ENCODE results near the gene KRTAP9-7.
A peak's percentile ranks its signal among the peaks of the same experiment; 100 is the strongest.

The KRTAP9-7 gene

DNA sequence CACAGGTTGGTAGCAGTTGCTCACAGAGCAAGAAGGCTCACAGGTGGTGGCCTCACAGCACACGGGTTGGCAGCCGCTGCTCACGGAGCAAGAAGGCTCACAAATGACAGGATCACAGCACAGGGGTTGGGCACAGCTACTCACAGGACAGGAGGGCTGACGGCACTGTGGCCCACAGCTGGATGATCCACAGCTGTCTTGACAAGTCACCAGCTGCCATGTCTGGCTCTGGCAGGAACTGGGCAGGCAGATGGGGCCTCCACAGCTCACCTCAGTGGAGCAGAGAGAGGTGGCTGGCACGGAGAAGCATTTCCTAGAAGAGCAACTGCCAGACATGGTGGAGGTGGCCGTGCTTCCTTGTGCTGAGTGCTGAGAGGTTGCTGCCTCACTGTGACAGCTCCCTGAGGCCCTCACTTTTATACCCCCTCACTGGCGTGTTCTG, 33.4 kb downstream of the KRTAP9-7 start, which contains the start of gene KRTAP16-1:
KRTAP16-1 (minus strand) TSS at position 392 of the 442 bp plus-strand sequence; CDS start at position 336, 56 bp downstream.
- H3K4me2 ChIP-seq (ENCODE audit: low read length), result peak within 1 kb of the TSS; percentile 12; the same call in 1 of the 2 replicates
- no peak within 1 kb of the TSS for H3K9ac ChIP-seq (ENCODE audit: low read length)
- H3K4me3 ChIP-seq (ENCODE audit: low read depth, low read length, poor library complexity, severe bottlenecking), result peak within 1 kb of the TSS; percentile 5
- no peaks in the 10 kb centered on the region for H3K9me2 ChIP-seq (ENCODE audit: low read depth, low read length)
- H3K79me2 ChIP-seq (ENCODE audit: insufficient read depth, low read length), result no peaks in the 10 kb centered on the region
- H4K20me1 ChIP-seq (ENCODE audit: insufficient read depth, low read length), result no peaks in the 10 kb centered on the region
- H2AFZ ChIP-seq (ENCODE audit: low read length), result no peak within 1 kb of the TSS
- H3K27ac ChIP-seq (ENCODE audit: low read depth, low read length, poor library complexity, severe bottlenecking), result peak within 1 kb of the TSS; percentile 26
- H3K9me3 ChIP-seq (ENCODE audit: low read length), result no peaks in the 10 kb centered on the region
- H3K4me1 ChIP-seq (ENCODE audit: insufficient read depth, low read length, severe bottlenecking), result peaks cover 13% of the 10 kb centered on the region
- no peaks in the 10 kb centered on the region for H3K36me3 ChIP-seq (ENCODE audit: insufficient read depth, low read length)
- no peaks in the 10 kb centered on the region for H3F3A ChIP-seq (ENCODE audit: insufficient read depth, low read length)
- no peak for TF ChIP-seq EZH2 (IDR thresholded peaks at IDR 0.05; ENCODE audit: borderline replicate concordance, low read length)
- no peaks in the 10 kb centered on the region for H3K27me3 ChIP-seq (ENCODE audit: insufficient read depth, low read length)

DNA sequence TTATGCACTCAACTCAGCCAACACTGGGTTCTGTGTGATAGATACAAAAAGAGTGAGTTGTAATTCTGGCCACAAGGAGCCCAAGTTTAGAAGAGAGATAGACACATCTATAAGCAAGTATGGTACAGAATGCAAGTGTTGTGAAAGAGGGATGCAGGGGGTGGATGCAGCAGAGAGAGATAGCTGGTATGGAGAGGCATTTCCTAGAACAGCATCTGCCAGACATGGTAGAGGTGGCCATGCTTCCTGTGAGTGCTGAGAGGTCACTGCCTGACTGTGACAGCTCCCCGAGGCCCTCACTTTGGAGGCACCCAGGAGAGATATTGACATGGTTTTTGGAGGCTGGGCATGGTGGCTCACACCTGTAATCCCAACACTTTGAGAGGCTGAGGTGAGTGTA, 35.6 kb downstream of the KRTAP9-7 start:
- H3K4me2 ChIP-seq (ENCODE audit: low read length), result no peak overlapping the region
- H3K36me3 ChIP-seq (ENCODE audit: insufficient read depth, low read length), result no peaks in the 10 kb centered on the region
- no peaks in the 10 kb centered on the region for H3K9me3 ChIP-seq (ENCODE audit: low read length)
- no peak overlapping the region for H3K9ac ChIP-seq (ENCODE audit: low read length)
- no peak overlapping the region for H3K4me3 ChIP-seq (ENCODE audit: low read depth, low read length, poor library complexity, severe bottlenecking)
- H3K4me1 ChIP-seq (ENCODE audit: insufficient read depth, low read length, severe bottlenecking), result peaks cover 13% of the 10 kb centered on the region
- no peaks in the 10 kb centered on the region for H3K9me2 ChIP-seq (ENCODE audit: low read depth, low read length)
- no peaks in the 10 kb centered on the region for H4K20me1 ChIP-seq (ENCODE audit: insufficient read depth, low read length)
- H2AFZ ChIP-seq (ENCODE audit: low read length), result no peak overlapping the region
- TF ChIP-seq, protein P1, sequence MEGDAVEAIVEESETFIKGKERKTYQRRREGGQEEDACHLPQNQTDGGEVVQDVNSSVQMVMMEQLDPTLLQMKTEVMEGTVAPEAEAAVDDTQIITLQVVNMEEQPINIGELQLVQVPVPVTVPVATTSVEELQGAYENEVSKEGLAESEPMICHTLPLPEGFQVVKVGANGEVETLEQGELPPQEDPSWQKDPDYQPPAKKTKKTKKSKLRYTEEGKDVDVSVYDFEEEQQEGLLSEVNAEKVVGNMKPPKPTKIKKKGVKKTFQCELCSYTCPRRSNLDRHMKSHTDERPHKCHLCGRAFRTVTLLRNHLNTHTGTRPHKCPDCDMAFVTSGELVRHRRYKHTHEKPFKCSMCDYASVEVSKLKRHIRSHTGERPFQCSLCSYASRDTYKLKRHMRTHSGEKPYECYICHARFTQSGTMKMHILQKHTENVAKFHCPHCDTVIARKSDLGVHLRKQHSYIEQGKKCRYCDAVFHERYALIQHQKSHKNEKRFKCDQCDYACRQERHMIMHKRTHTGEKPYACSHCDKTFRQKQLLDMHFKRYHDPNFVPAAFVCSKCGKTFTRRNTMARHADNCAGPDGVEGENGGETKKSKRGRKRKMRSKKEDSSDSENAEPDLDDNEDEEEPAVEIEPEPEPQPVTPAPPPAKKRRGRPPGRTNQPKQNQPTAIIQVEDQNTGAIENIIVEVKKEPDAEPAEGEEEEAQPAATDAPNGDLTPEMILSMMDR (IDR thresholded peaks at IDR 0.05; ENCODE audit: low read length), result no peak
- no peak for TF ChIP-seq EZH2 (IDR thresholded peaks at IDR 0.05; ENCODE audit: borderline replicate concordance, low read length)
- H3F3A ChIP-seq (ENCODE audit: insufficient read depth, low read length), result no peaks in the 10 kb centered on the region
- H3K27me3 ChIP-seq (ENCODE audit: insufficient read depth, low read length), result no peaks in the 10 kb centered on the region
- H3K79me2 ChIP-seq (ENCODE audit: insufficient read depth, low read length), result no peaks in the 10 kb centered on the region
- H3K27ac ChIP-seq (ENCODE audit: low read depth, low read length, poor library complexity, severe bottlenecking), result no peak overlapping the region

DNA sequence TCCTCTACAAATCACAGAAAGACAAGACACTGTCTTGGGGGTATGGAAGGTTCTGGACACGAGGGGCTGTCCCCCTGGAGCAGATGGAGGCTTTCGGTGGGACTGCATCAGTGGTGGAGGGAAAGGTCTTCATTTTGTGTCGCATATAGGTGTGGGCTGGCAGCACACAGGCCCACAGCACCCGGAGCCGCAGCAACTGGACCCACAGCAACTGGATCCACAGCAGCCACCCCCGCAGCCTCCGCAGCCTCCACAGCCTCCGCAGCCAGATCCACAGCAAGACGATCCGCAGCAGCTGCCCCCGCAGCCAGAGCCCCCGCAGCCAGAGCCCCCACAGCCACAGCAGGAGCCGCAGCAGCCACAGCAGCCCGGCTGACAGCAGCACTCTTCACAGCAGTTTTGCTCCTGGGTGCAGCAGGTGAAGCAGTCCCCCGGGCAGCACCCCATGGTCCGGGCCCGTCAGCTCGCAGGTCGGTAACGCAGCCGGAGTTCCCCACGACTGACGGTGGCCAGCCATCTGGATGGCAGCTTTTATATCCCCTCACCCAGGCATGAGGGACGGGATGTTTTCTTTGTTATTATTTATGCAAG, 39.8 kb downstream of the KRTAP9-7 start, which contains the start of gene KRTAP17-1:
KRTAP17-1 (minus strand) TSS at position 507 of the 591 bp plus-strand sequence; CDS start at position 447, 60 bp downstream.
- H3K4me2 ChIP-seq (ENCODE audit: low read length), result no peak within 1 kb of the TSS
- no peaks in the 10 kb centered on the region for H3F3A ChIP-seq (ENCODE audit: insufficient read depth, low read length)
- H3K9me2 ChIP-seq (ENCODE audit: low read depth, low read length), result no peaks in the 10 kb centered on the region
- H4K20me1 ChIP-seq (ENCODE audit: insufficient read depth, low read length), result no peaks in the 10 kb centered on the region
- no peaks in the 10 kb centered on the region for H3K36me3 ChIP-seq (ENCODE audit: insufficient read depth, low read length)
- no peaks in the 10 kb centered on the region for H3K4me1 ChIP-seq (ENCODE audit: insufficient read depth, low read length, severe bottlenecking)
- no peak within 1 kb of the TSS for H3K27ac ChIP-seq (ENCODE audit: low read depth, low read length, poor library complexity, severe bottlenecking)
- H2AFZ ChIP-seq (ENCODE audit: low read length), result no peak within 1 kb of the TSS
- no peak within 1 kb of the TSS for H3K9ac ChIP-seq (ENCODE audit: low read length)
- H3K4me3 ChIP-seq (ENCODE audit: low read depth, low read length, poor library complexity, severe bottlenecking), result no peak within 1 kb of the TSS
- TF ChIP-seq EZH2 (IDR thresholded peaks at IDR 0.05; ENCODE audit: borderline replicate concordance, low read length), result no peak
- TF ChIP-seq, protein P1 (IDR thresholded peaks at IDR 0.05; ENCODE audit: low read length), result no peak
- H3K27me3 ChIP-seq (ENCODE audit: insufficient read depth, low read length), result 0 out of 2 replicates have a peak, but pooled peaks cover 3% of the 10 kb centered on the region
- no peaks in the 10 kb centered on the region for H3K79me2 ChIP-seq (ENCODE audit: insufficient read depth, low read length)
- peaks cover 4% of the 10 kb centered on the region; the same call in 1 of the 2 replicates for H3K9me3 ChIP-seq (ENCODE audit: low read length)

Data from OCI-LY1 (cell line).